ENCODE measurements around the gene ADAM17. TPM values are rescaled to one million over a fixed set of nuclear protein-coding genes. Genes with fewer than 3 reads are reported as not detected.

Gene ADAM17
- total RNA-seq, 2 donors from 2014 or later, result 21.8 to 32.4 TPM

GRCh38 chr2:9565436-9566153 is 10.0 kb upstream of the ADAM17 start:
- Histone ChIP-seq H3K4me1 (ENCODE audit: control insufficient read depth in 1 of 2, low read depth in 2 of 2) (peaks cover 12 to 22% of the 10 kb centered on the region in 2 donors), H3K4me3 (peak overlapping the region; percentile 44), H3K9me3 (no peaks in the 10 kb centered on the region), H3K36me3 (no peaks in the 10 kb centered on the region), H3K27me3 (replicated peaks; ENCODE audit: insufficient read depth) (no peaks in the 10 kb centered on the region), H3K27ac (peak overlapping the region; percentile 86 to 94)
- peak; percentile 91 for DNase-seq (ENCODE audit: low spot score)
- peak; percentile 88 for ATAC-seq (ENCODE audit: insufficient number of reproducible peaks, low FRiP score, low read depth)
- TF ChIP-seq CTCF (IDR thresholded peaks at IDR 0.05), result no peak

GRCh38 chr2:9560628-9561027 is 5.0 kb upstream of the ADAM17 start:
- DNase-seq (ENCODE audit: low spot score) (no peak), ATAC-seq (ENCODE audit: insufficient number of reproducible peaks, low FRiP score, low read depth) (no peak)
- H3K4me1 ChIP-seq (ENCODE audit: control insufficient read depth in 1 of 2, low read depth in 2 of 2), result peaks cover 13 to 37% of the 10 kb centered on the region in 2 donors
- TF ChIP-seq CTCF (IDR thresholded peaks at IDR 0.05), result no peak
- H3K4me3 ChIP-seq, result no peak overlapping the region
- no peak overlapping the region for H3K27ac ChIP-seq
- H3K9me3 ChIP-seq, result no peaks in the 10 kb centered on the region
- no peaks in the 10 kb centered on the region for H3K27me3 ChIP-seq (replicated peaks; ENCODE audit: insufficient read depth)
- no peaks in the 10 kb centered on the region for H3K36me3 ChIP-seq

GRCh38 chr2:9558948-9559381 is 3.3 kb upstream of the ADAM17 start:
- Histone ChIP-seq H3K27me3 (replicated peaks; ENCODE audit: insufficient read depth) (no peaks in the 10 kb centered on the region), H3K4me3 (no peak overlapping the region), H3K9me3 (no peaks in the 10 kb centered on the region), H3K36me3 (no peaks in the 10 kb centered on the region), H3K4me1 (ENCODE audit: control insufficient read depth in 1 of 2, low read depth in 2 of 2) (peaks cover 11 to 33% of the 10 kb centered on the region in 2 donors), H3K27ac (peak overlapping the region; percentile 67 to 79)
- peak; percentile 62 for ATAC-seq (ENCODE audit: insufficient number of reproducible peaks, low FRiP score, low read depth)
- peak; percentile 66 for DNase-seq (ENCODE audit: low spot score)
- no peak for TF ChIP-seq CTCF (IDR thresholded peaks at IDR 0.05)

- DNase-seq (ENCODE audit: low spot score) (no peak), ATAC-seq (ENCODE audit: insufficient number of reproducible peaks, low FRiP score, low read depth) (no peak)
- TF ChIP-seq CTCF (IDR thresholded peaks at IDR 0.05), result no peak
- Histone ChIP-seq H3K4me3 (peak overlapping the region; percentile 86), H3K36me3 (no peaks in the 10 kb centered on the region), H3K4me1 (ENCODE audit: control insufficient read depth in 1 of 2, low read depth in 2 of 2) (peaks cover 36 to 60% of the 10 kb centered on the region in 2 donors), H3K9me3 (no peaks in the 10 kb centered on the region), H3K27me3 (replicated peaks; ENCODE audit: insufficient read depth) (no peaks in the 10 kb centered on the region), H3K27ac (peak overlapping the region; percentile 97 to 98)
These were observed 602 bp upstream of the ADAM17 start for GRCh38 chr2:9556121-9556743.

GRCh38 chr2:9554921-9555296 is 721 bp downstream of the ADAM17 start:
- ATAC-seq (ENCODE audit: insufficient number of reproducible peaks, low FRiP score, low read depth), result no peak

More at GRCh38 chr2:9554921-9555296, 721 bp downstream of the ADAM17 start:
- Histone ChIP-seq H3K9me3 (no peaks in the 10 kb centered on the region), H3K27ac (peak overlapping the region; percentile 97 to 98), H3K4me3 (peak overlapping the region; percentile 86), H3K4me1 (ENCODE audit: control insufficient read depth in 1 of 2, low read depth in 2 of 2) (peaks cover 46 to 73% of the 10 kb centered on the region in 2 donors), H3K27me3 (replicated peaks; ENCODE audit: insufficient read depth) (no peaks in the 10 kb centered on the region), H3K36me3 (no peaks in the 10 kb centered on the region)
- TF ChIP-seq CTCF (IDR thresholded peaks at IDR 0.05), result no peak
- no peak for DNase-seq (ENCODE audit: low spot score)

All from thoracic aorta (tissue), 2 donors.